ENCODE data around the gene HNRNPA2B1.

Gene HNRNPA2B1

GRCh38 chr7:26200444-26201246 is at the start of gene HNRNPA2B1:
Gene HNRNPA2B1 (minus strand): TSS chr7:26200746. CDS start chr7:26200577, 169 bp downstream.
- no peaks in the 10 kb centered on the region for H3K27me3 Mint-ChIP-seq
- H3K4me1 Mint-ChIP-seq: peaks cover 54% of the 10 kb centered on the region
- peak within 1 kb of the TSS; percentile 100 for H3K27ac Mint-ChIP-seq
- peak within 1 kb of the TSS; percentile 100 for H3K4me3 Mint-ChIP-seq
- H3K9me3 Mint-ChIP-seq: no peaks in the 10 kb centered on the region
- H3K36me3 Mint-ChIP-seq: peaks cover 55% of the 10 kb centered on the region
- ATAC-seq: peak; percentile 85

GRCh38 chr7:26250239-26250638 is 49.7 kb upstream of the HNRNPA2B1 start:
- no peak overlapping the region for H3K4me3 Mint-ChIP-seq

GRCh38 chr7:26245150-26245549 is 44.6 kb upstream of the HNRNPA2B1 start:
- no peaks in the 10 kb centered on the region for H3K27me3 Mint-ChIP-seq
- H3K4me3 Mint-ChIP-seq: no peak overlapping the region
- no peak for ATAC-seq
- no peaks in the 10 kb centered on the region for H3K36me3 Mint-ChIP-seq
- H3K27ac Mint-ChIP-seq: no peak overlapping the region
- no peaks in the 10 kb centered on the region for H3K4me1 Mint-ChIP-seq
- H3K9me3 Mint-ChIP-seq: no peaks in the 10 kb centered on the region

More at GRCh38 chr7:26250239-26250638, 49.7 kb upstream of the HNRNPA2B1 start:
- H3K27me3 Mint-ChIP-seq: no peaks in the 10 kb centered on the region
- no peaks in the 10 kb centered on the region for H3K9me3 Mint-ChIP-seq
- ATAC-seq: no peak
- H3K27ac Mint-ChIP-seq: no peak overlapping the region
- no peaks in the 10 kb centered on the region for H3K4me1 Mint-ChIP-seq
- no peaks in the 10 kb centered on the region for H3K36me3 Mint-ChIP-seq

- Mint-ChIP-seq H3K27ac (no peak overlapping the region), H3K27me3 (no peaks in the 10 kb centered on the region), H3K9me3 (no peaks in the 10 kb centered on the region), H3K4me3 (no peak overlapping the region), H3K4me1 (no peaks in the 10 kb centered on the region), H3K36me3 (no peaks in the 10 kb centered on the region)
- ATAC-seq: no peak
Measured at GRCh38 chr7:26238032-26238431, 37.5 kb upstream of the HNRNPA2B1 start.

- no peak for ATAC-seq
- H3K4me1 Mint-ChIP-seq: no peaks in the 10 kb centered on the region
- no peaks in the 10 kb centered on the region for H3K36me3 Mint-ChIP-seq
- no peaks in the 10 kb centered on the region for H3K27me3 Mint-ChIP-seq
- H3K27ac Mint-ChIP-seq: no peak overlapping the region
- no peak overlapping the region for H3K4me3 Mint-ChIP-seq
- no peaks in the 10 kb centered on the region for H3K9me3 Mint-ChIP-seq
Measured at GRCh38 chr7:26237035-26237807, 36.7 kb upstream of the HNRNPA2B1 start.

GRCh38 chr7:26233902-26234511 is 33.5 kb upstream of the HNRNPA2B1 start:
- Mint-ChIP-seq H3K4me1 (no peaks in the 10 kb centered on the region), H3K27ac (no peak overlapping the region), H3K36me3 (no peaks in the 10 kb centered on the region), H3K27me3 (no peaks in the 10 kb centered on the region), H3K9me3 (no peaks in the 10 kb centered on the region), H3K4me3 (no peak overlapping the region)
- ATAC-seq: no peak

- H3K27me3 Mint-ChIP-seq: no peaks in the 10 kb centered on the region
- no peak overlapping the region for H3K4me3 Mint-ChIP-seq
- no peak for ATAC-seq
- no peak overlapping the region for H3K27ac Mint-ChIP-seq
- no peaks in the 10 kb centered on the region for H3K36me3 Mint-ChIP-seq
- no peaks in the 10 kb centered on the region for H3K9me3 Mint-ChIP-seq
- H3K4me1 Mint-ChIP-seq: no peaks in the 10 kb centered on the region
Measured at GRCh38 chr7:26227987-26228386, 27.4 kb upstream of the HNRNPA2B1 start.

GRCh38 chr7:26224359-26224758 is 23.8 kb upstream of the HNRNPA2B1 start:
- Mint-ChIP-seq H3K36me3 (no peaks in the 10 kb centered on the region), H3K27me3 (no peaks in the 10 kb centered on the region), H3K4me3 (no peak overlapping the region), H3K9me3 (no peaks in the 10 kb centered on the region), H3K4me1 (no peaks in the 10 kb centered on the region), H3K27ac (no peak overlapping the region)
- no peak for ATAC-seq

- Mint-ChIP-seq H3K36me3 (peaks cover 18% of the 10 kb centered on the region), H3K4me1 (peaks cover 6% of the 10 kb centered on the region), H3K4me3 (no peak overlapping the region), H3K27me3 (no peaks in the 10 kb centered on the region), H3K27ac (no peak overlapping the region), H3K9me3 (no peaks in the 10 kb centered on the region)
- ATAC-seq: no peak
Measured at GRCh38 chr7:26216049-26216448, 15.5 kb upstream of the HNRNPA2B1 start.

- no peak for ATAC-seq
- Mint-ChIP-seq H3K9me3 (no peaks in the 10 kb centered on the region), H3K4me1 (peaks cover 6% of the 10 kb centered on the region), H3K36me3 (peaks cover 30% of the 10 kb centered on the region), H3K27me3 (no peaks in the 10 kb centered on the region), H3K4me3 (no peak overlapping the region), H3K27ac (no peak overlapping the region)
Measured at GRCh38 chr7:26213807-26214515, 13.4 kb upstream of the HNRNPA2B1 start.

- Mint-ChIP-seq H3K27ac (no peak overlapping the region), H3K4me3 (no peak overlapping the region), H3K36me3 (peaks cover 34% of the 10 kb centered on the region), H3K9me3 (no peaks in the 10 kb centered on the region), H3K27me3 (no peaks in the 10 kb centered on the region), H3K4me1 (peaks cover 7% of the 10 kb centered on the region)
- ATAC-seq: no peak
Measured at GRCh38 chr7:26212921-26213718, 12.6 kb upstream of the HNRNPA2B1 start.

GRCh38 chr7:26208040-26208439 is 7.5 kb upstream of the HNRNPA2B1 start:
- H3K36me3 Mint-ChIP-seq: peaks cover 56% of the 10 kb centered on the region
- no peak overlapping the region for H3K27ac Mint-ChIP-seq
- no peaks in the 10 kb centered on the region for H3K9me3 Mint-ChIP-seq
- H3K4me1 Mint-ChIP-seq: peaks cover 50% of the 10 kb centered on the region
- no peak for ATAC-seq
- no peaks in the 10 kb centered on the region for H3K27me3 Mint-ChIP-seq
- H3K4me3 Mint-ChIP-seq: no peak overlapping the region

GRCh38 chr7:26203016-26203415 is 2.5 kb upstream of the HNRNPA2B1 start:
- Mint-ChIP-seq H3K9me3 (no peaks in the 10 kb centered on the region), H3K36me3 (peaks cover 54% of the 10 kb centered on the region), H3K27me3 (no peaks in the 10 kb centered on the region), H3K27ac (peak overlapping the region; percentile 100), H3K4me1 (peaks cover 54% of the 10 kb centered on the region), H3K4me3 (peak overlapping the region; percentile 86)
- ATAC-seq: no peak

Data from stimulated activated memory B cell treated with anti-CD40 and anti-IgM and Interleukin-4, amounts not matched to agents 10 μg/mL and 1 μg/mL and 100 μg/mL, for 72 hours (primary cell).